Jurkat, Clone E6-1 (cell line): ENCODE measurements around the gene SLC6A11. TPM values are rescaled to one million over a fixed set of nuclear protein-coding genes. Genes with fewer than 3 reads are reported as not detected.

Experiments used
- DNase-seq: peaks from one replicate; pipeline ENCODE4 v3.0.0-alpha.2; 2011; ENCODE audit warnings: low read depth, low spot score
- H3K4me3 ChIP-seq: 2 replicates; pipeline ENCODE4 v1.5.1; 2011; ENCODE audit warnings: mild to moderate bottlenecking, low read length, control low read depth, moderate library complexity
- polyA plus RNA-seq: library from polyadenylated mRNA; unstranded; fragments of >200 nt; gene quantifications from one replicate; pipeline ENCODE4 v1.2.1, GENCODE V29; 2012; ENCODE audit warnings: missing spikeins; ENCODE audit not compliant: insufficient read length, insufficient read depth

The SLC6A11 gene
- polyA plus RNA-seq, result not detected

DNA sequence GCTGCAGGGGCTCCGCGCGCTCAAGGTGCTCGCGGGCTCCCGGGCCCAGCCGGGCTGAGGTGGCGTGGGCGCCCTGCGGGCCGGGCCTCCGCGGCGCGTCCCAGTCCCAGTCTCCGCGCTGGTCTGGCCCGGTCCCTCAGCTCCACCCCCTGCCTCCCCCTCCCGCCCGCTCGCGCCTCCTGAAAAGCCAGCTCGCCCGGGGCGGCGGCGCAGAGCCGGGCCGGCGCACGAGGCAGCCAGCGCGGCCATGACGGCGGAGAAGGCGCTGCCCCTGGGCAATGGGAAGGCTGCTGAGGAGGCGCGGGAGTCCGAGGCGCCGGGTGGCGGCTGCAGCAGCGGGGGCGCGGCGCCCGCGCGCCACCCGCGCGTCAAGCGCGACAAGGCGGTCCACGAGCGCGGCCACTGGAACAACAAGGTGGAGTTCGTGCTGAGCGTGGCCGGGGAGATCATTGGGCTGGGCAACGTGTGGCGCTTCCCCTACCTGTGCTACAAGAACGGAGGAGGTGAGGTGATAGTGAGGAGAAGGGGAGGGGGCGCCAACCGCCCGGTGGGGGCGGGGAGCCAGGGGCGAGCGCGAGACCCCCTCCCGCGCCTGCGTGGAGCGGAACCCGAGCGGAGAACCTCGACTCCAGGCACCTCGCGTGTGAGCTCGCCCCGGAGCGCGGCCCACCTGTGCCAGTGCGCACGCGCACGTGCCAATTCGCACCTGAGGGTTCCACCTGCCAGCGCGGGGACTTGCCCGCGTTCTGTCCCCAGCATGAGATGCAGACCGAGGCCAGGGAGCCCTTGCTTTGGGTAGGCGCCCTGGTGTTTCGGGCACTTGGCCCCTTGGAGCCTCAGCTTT, at the start of gene SLC6A11:
TSS of gene SLC6A11 (plus strand) at position 210 of the 844 bp plus-strand sequence. CDS start at position 248, 38 bp downstream.
- H3K4me3 ChIP-seq, result no peak within 1 kb of the TSS
- DNase-seq, result no peak

DNA sequence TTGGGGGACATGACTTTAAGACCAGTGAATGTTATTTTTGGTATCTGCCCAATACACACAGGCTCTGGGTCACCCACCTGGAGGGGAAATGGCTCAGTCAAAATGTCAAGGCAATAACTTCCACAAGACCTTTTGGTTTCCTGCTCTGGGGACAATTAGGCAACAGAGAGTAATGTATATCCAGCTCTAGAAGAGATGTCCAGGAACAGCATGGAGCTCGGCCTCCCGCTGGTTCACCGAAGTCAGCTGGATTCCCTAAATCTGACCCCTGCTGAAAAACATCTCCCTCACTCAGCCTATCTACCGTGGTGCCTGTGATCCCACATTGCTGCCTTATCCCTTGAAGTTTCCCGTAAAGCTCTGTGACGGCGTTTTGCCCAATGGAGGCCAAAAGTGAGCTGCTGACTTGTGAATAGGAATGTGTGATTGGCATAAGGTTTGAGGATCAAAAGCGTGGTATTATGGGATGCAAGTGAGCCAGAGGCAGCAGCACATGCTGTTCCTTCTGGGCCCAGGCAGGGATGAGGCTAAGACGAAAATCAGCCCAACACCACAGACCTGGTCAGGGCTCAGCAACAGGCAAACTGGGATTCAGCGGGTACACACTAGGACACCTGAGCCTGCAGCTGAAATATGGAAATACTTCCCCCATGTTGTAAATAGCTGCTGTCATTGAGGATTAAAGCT, 47.2 kb upstream of the SLC6A11 start:
- DNase-seq, result no peak
- H3K4me3 ChIP-seq, result no peak overlapping the region

DNA sequence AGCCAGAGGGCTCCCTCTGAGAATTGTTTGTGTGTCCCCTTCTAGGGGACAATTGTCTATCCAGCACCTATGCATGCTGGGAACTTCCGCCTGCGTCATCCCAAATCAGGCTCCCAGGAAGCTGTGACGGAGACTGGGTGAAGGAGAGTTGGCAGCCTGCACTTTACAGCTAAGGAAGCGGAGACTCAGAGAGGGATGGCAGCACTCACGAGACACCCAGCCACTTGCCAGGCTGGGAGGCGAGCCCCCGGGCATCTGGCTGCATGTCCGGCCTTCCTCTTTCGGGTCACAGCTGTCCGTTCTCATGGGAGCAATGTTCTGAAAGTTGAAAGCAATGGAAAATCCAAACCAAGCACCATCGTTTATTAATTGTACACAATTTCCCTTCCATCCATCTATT, 45.5 kb upstream of the SLC6A11 start:
- no peak overlapping the region for H3K4me3 ChIP-seq
- DNase-seq, result no peak

DNA sequence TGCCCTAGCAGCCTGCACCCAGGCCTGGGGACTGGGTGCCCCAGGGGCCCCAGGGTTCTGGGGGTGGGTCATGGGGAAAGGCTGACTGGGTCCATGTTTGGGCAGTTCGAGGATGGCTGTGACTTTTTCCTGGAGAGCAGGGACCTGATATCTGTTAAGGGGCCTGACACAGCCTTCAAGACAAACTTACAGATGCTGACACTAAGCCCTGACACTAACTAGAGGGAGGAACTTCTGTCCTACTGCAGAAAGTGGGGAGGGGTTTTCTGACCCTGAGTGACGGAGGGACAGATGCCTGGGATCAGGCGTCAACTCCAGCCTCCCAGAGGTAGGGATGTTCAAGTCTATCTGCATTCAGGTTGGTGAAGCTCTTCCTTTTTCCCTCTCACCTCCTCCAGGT, 45.0 kb upstream of the SLC6A11 start:
- no peak for DNase-seq
- no peak overlapping the region for H3K4me3 ChIP-seq

- H3K4me3 ChIP-seq, result no peak overlapping the region
- DNase-seq, result no peak
Observed at GRCh38 chr3:10771486-10772270, 44.4 kb upstream of the SLC6A11 start.

GRCh38 chr3:10772271-10773161, 43.5 kb upstream of the SLC6A11 start:
- DNase-seq, result no peak
- no peak overlapping the region for H3K4me3 ChIP-seq

DNA sequence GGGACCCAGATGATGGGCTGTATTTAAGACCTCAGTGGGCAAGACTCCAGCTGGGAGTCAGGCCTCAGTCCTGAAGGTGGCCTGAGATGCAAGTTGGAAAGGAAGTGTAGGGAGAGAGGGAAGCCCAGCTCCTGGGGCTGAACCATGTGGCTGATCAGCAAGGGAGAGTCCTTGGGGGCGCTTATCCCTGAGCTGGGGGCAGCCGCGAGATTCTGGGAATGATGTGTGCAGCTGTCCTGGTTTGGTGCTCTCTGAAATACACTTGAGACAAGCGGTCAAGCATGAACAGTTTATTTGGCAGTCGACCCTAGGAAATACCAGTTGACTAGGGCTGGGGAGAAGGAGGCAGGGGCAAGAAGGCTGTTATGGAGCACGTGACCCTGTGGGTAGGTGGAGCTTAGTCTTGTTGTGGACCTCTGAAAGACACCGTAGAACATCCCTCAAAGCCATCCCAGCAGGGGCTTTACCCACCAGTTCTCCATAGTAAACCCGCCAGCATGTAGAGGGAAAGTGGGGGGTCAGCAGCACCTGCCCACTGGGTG, 41.8 kb upstream of the SLC6A11 start:
- H3K4me3 ChIP-seq, result no peak overlapping the region
- no peak for DNase-seq

DNA sequence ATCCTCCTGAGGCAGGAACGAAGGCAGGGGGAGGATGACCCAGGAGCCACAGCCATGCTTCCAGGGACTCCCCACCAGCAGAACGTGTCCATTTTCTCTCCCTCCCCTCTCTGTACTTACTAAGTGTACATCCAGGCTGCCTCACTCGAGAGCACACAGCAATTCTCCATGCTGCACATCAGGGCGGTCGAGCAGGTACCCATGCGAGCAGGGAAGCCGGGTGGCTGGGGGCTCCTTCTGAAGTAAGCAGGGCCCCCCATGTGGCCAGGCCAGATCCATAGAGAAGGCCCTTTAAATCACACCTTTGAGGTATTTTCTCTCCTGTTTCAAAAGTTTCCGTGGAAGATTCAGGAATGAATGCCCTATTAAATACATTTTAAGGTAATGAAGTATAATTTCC, 41.2 kb upstream of the SLC6A11 start:
- no peak for DNase-seq
- H3K4me3 ChIP-seq, result no peak overlapping the region

DNA sequence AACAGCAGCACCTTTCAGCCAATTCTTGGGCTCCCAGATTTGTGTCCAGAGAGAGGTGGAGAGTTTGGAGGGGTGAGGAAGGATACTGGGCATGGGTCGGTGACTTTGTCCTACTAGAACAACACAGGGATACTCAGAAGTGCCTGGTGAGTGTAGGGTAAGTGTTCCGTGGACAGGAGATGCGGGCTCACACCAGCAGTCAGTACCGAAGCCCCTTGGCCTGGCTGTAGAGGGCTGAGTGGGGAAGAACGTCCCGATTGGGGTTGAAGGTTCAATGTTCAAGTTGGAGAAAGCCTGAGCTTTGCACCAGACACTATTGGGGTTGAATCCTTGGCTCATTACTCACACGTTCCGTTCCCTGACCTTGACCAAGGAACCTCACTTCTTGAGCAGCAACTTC, 40.8 kb upstream of the SLC6A11 start:
- H3K4me3 ChIP-seq, result no peak overlapping the region
- no peak for DNase-seq

DNA sequence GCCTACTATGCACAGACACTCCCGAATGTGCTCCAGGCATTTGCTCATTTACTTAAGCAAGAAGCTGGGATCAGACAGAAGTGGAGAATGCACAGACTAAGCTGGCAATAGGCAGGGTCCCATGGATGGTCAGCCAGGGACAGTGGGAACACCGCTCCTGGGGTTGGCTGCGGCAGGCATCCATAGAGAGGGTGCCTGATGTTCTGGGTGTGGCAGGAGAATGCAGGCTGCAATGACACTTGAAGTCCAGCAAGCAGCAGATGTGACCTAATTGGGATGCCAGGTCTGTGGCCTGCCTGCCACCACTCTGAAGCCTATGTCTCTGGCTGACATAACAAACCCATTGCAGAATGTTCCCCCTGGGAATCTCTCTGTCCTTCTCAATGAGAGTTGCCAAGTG, 40.2 kb upstream of the SLC6A11 start:
- H3K4me3 ChIP-seq, result no peak overlapping the region
- DNase-seq, result no peak

GRCh38 chr3:10777627-10778026, 38.4 kb upstream of the SLC6A11 start:
- no peak for DNase-seq
- H3K4me3 ChIP-seq, result no peak overlapping the region

GRCh38 chr3:10778492-10779292, 37.3 kb upstream of the SLC6A11 start:
- no peak for DNase-seq
- no peak overlapping the region for H3K4me3 ChIP-seq

DNA sequence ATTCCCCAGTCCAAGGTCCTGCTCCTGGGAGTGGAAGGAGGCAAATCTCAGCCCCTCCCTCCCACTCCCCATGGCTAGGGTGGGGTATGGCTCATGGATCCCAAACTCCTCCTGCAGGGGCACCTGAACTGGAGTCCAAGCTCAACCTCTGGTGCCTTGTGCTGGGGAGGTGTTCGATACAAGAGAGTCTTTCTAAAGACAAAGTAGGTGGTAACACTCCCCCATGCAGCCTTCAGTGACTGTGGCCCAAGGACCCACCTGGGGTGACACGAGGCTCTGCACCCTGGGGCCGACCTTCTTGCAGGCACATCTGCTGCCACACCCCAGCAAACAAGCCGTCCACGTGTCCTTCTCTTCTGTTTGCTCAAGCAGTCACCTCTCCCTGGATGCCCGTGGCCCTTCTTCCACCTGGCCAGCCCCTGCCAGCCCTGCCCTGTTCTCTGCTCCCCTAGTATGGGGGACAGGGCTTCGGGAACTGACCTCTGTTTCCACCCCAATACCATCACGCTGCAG, 36.7 kb upstream of the SLC6A11 start:
- no peak overlapping the region for H3K4me3 ChIP-seq
- no peak for DNase-seq

- no peak for DNase-seq
Observed at GRCh38 chr3:10780243-10780642, 35.8 kb upstream of the SLC6A11 start.

GRCh38 chr3:10780922-10781321, 35.1 kb upstream of the SLC6A11 start:
- H3K4me3 ChIP-seq, result no peak overlapping the region
- DNase-seq, result no peak

More at GRCh38 chr3:10780243-10780642, 35.8 kb upstream of the SLC6A11 start:
- H3K4me3 ChIP-seq, result no peak overlapping the region

- no peak for DNase-seq
Observed at GRCh38 chr3:10781981-10782380, 34.0 kb upstream of the SLC6A11 start.

More at GRCh38 chr3:10781981-10782380, 34.0 kb upstream of the SLC6A11 start:
- H3K4me3 ChIP-seq, result no peak overlapping the region
